A673 (cell line): ENCODE results near the gene MRPS23. TPM values are rescaled to one million over a fixed set of nuclear protein-coding genes. Genes with fewer than 3 reads are reported as not detected.
"Not testable (repeated sequence)": the region's sequence is repeated elsewhere in the genome, so short reads cannot be mapped to it uniquely, and the experiment has no call there.

Experiments
- BruUV-seq: library from RNA; stranded (reverse); fragments of 400-500 nt; replicated peaks from 2 replicates; lab custom pipeline; 2021; lab: Mats Ljungman, UMichigan
- CTCF ChIA-PET: fragments of 300-600 bp; sonication (Branson Sonifier 250); formaldehyde crosslinking; loops from one replicate; lab custom pipeline; 2022; ENCODE audit warnings: antibody characterized with exemption; lab: Charles Lee
- POLR2A ChIA-PET: fragments of 300-600 bp; sonication (Branson Sonifier 250); formaldehyde crosslinking; loops from one replicate; lab custom pipeline; 2022; ENCODE audit warnings: antibody characterized with exemption; ENCODE audit not compliant: low non-redundant PET; lab: Charles Lee
- DNase-seq: peaks from one replicate; pipeline ENCODE4 v3.0.0-alpha.2; 2015; ENCODE audit warnings: low spot score
- H3K27ac ChIP-seq: fragments of 200-600 bp; sonication (generic); 2 replicates; pipeline ENCODE4 v1.5.1; 2016; ENCODE audit warnings: mixed run types, low read depth, mild to moderate bottlenecking, mixed read lengths, antibody characterized with exemption, low read length; ENCODE audit not compliant: poor library complexity, severe bottlenecking
- H3K27me3 ChIP-seq: fragments of 200-600 bp; sonication (generic); replicated peaks from 2 replicates; pipeline ENCODE4 v1.6.1; 2017; ENCODE audit warnings: mixed run types, low read depth, mild to moderate bottlenecking, mixed read lengths, antibody characterized with exemption, low read length; ENCODE audit not compliant: insufficient read depth, poor library complexity
- H3K36me3 ChIP-seq: fragments of 200-600 bp; sonication (generic); 2 replicates; pipeline ENCODE4 v1.6.1; 2016; ENCODE audit warnings: mixed run types, mild to moderate bottlenecking, mixed read lengths, antibody characterized with exemption, low read length; ENCODE audit not compliant: insufficient read depth, poor library complexity, severe bottlenecking
- H3K4me1 ChIP-seq: fragments of 200-600 bp; sonication (generic); 2 replicates; pipeline ENCODE4 v1.6.1; 2017; ENCODE audit warnings: mixed run types, mild to moderate bottlenecking, mixed read lengths, antibody characterized with exemption, low read length; ENCODE audit not compliant: insufficient read depth, poor library complexity, severe bottlenecking
- H3K4me3 ChIP-seq: fragments of 200-600 bp; sonication (generic); 2 replicates; pipeline ENCODE4 v1.5.1; 2016; ENCODE audit warnings: low read depth, mixed run types, mild to moderate bottlenecking, mixed read lengths, low read length; ENCODE audit not compliant: poor library complexity, severe bottlenecking
- H3K9me3 ChIP-seq: fragments of 200-600 bp; sonication (generic); 2 replicates; pipeline ENCODE4 v1.6.1; 2016; ENCODE audit warnings: mixed run types, low read depth, mild to moderate bottlenecking, mixed read lengths, antibody characterized with exemption, low read length; ENCODE audit not compliant: poor library complexity, severe bottlenecking
- EZH2 ChIP-seq: fragments of 200-600 bp; sonication (generic); IDR thresholded peaks from 2 replicates; pipeline ENCODE4 v1.6.1; 2017; ENCODE audit warnings: borderline replicate concordance, low read depth, mild to moderate bottlenecking, mixed read lengths, antibody characterized with exemption, low read length; ENCODE audit not compliant: poor library complexity, severe bottlenecking
- intact Hi-C: fragments of 100-400 bp; cut with micrococcal nuclease; formaldehyde crosslinking; loops from one replicate; pipeline ENCODE4 v1.10.0; 2022; ENCODE audit not compliant: unreplicated experiment
- total RNA-seq: library from RNA; stranded (reverse); gene quantifications from 2 replicates; pipeline ENCODE4 v1.2.3, GENCODE V29; 2021
- TF ChIP-seq, protein P1 (sequence below): fragments of 300-800, 200-600 bp; sonication (generic); conservative IDR thresholded peaks from 2 replicates; pipeline ENCODE4 v1.5.1; 2017; ENCODE audit warnings: low read depth, mild to moderate bottlenecking, antibody characterized with exemption, low read length, moderate library complexity, mixed read lengths

The MRPS23 gene
- total RNA-seq, 1 experiment from 2014 or later, result 94.2 TPM

DNA sequence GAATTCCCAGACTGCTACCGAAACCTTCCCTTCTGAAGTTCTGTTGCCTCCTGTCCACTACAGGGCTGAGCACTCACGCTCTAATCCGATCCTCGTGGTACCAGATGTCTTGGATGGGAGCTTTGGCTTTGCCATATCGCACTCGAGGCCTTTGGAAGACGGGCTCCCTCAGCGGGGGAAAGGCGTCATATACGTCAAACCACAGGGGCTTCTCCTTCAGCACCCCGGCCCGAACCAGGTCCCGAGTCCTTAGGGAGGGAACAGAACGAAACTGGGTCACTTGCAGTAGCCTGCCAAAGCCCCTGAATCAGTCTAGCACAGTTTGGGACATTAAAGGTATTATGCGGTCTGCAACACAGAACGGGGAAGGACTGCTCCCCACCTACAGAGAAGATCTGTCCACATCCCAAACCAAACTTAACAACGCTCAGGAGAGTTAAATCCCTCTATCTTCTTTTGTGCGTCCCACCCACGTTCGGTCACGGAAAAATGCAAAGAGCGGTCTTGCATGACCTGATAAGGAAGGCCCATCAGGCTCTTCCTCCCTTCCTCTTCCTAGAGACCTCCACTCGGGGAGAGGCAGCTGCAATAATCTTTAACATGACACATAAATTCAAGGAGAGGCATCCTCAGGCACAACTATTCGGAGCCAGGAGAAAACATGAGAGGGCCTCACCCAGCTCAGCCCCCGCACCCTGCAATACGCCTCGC, 526 bp downstream of the MRPS23 start:
- Histone ChIP-seq H3K36me3 (peaks cover 7% of the 10 kb centered on the region), H3K4me3 (peak overlapping the region; percentile 85), H3K9me3 (no peaks in the 10 kb centered on the region), H3K4me1 (peaks cover 17% of the 10 kb centered on the region), H3K27ac (peak overlapping the region; percentile 78), H3K27me3 (no peaks in the 10 kb centered on the region)
- ChIA-PET CTCF (interaction anchor here (1.2 to 2.1 kb wide), 2 partner anchors 16 to 151 kb away, joined by 4 to 11 read pairs; no protein-coding TSS in a partner anchor), POLR2A (interaction anchor here (1.2 kb wide), 1 partner anchor 234 kb away, joined by 6 read pairs; the partner anchor contains the start of gene DYNLL2)
- no peak for TF ChIP-seq EZH2
- TF ChIP-seq, protein P1, sequence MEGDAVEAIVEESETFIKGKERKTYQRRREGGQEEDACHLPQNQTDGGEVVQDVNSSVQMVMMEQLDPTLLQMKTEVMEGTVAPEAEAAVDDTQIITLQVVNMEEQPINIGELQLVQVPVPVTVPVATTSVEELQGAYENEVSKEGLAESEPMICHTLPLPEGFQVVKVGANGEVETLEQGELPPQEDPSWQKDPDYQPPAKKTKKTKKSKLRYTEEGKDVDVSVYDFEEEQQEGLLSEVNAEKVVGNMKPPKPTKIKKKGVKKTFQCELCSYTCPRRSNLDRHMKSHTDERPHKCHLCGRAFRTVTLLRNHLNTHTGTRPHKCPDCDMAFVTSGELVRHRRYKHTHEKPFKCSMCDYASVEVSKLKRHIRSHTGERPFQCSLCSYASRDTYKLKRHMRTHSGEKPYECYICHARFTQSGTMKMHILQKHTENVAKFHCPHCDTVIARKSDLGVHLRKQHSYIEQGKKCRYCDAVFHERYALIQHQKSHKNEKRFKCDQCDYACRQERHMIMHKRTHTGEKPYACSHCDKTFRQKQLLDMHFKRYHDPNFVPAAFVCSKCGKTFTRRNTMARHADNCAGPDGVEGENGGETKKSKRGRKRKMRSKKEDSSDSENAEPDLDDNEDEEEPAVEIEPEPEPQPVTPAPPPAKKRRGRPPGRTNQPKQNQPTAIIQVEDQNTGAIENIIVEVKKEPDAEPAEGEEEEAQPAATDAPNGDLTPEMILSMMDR, result no peak
- intact Hi-C loops, result no loop called here
- TSS peak; percentile 69 for BruUV-seq
- no peak for DNase-seq

DNA sequence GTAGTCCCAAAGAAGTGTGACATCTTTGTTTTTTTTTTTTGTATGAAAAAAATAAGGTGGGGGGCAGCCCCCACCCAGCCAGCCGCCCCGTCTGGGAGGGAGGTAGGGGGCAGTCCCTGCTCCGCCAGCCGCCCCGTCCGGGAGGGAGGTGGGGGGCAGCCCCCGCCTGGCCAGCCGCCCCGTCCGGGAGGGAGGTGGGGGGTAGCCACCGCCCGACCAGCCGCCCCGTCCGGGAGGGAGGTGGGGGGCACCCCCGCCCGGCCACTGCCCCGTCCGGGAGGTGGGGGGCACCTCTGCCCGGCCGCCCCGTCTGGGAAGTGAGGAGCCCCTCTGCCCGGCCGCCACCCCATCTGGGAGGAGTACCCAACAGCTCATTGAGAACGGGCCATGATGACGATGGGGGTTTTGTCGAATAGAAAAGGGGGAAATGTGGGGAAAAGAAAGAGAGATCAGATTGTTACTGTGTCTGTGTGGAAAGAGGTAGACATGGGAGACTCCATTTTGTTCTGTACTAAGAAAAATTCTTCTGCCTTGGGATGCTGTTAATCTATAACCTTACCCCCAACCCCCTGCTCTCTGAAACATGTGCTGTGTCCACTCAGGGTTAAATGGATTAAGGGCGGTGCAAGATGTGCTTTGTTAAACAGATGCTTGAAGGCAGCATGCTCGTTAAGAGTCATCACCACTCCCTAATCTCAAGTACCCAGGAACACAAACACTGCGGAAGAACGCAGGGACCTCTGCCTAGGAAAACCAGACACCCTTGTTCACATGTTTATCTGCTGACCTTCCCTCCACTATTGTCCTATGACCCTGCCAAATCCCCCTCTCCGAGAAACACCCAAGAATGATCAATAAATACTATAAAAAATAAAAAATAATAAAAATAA, 3.5 kb downstream of the MRPS23 start:
- H3K4me3 ChIP-seq, POLR2A ChIA-PET, BruUV-seq, intact Hi-C loops, H3K9me3 ChIP-seq, H3K27me3 ChIP-seq, DNase-seq, H3K27ac ChIP-seq: not testable (repeated sequence)
- Histone ChIP-seq H3K36me3 (peaks cover 10% of the 10 kb centered on the region), H3K4me1 (peaks cover 20% of the 10 kb centered on the region)
- CTCF ChIA-PET, result interaction anchor here (0.5 kb wide), 1 partner anchor 733 kb away, joined by 16 read pairs; no protein-coding TSS in a partner anchor

DNA sequence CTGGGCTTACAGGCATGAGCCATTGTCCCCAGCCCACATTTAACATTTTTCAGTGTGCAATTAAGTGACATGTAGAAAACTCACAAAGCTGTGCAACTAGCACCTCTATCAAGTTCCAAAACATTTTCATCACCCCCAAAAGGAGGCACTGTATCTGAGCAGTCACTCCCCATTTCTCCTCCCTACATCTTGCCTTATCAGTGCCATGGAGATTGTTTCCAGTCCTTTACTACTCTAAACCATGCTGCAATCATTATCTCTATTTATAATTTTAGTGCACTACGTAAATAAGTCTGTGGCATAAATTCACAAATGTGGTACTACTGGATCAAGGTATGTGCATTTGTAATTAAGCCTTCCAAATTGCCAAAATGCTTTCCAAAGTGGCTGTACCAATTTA, 7.6 kb downstream of the MRPS23 start:
- no peaks in the 10 kb centered on the region for H3K27me3 ChIP-seq
- ChIA-PET POLR2A (no interaction called here), CTCF (no interaction called here)
- no peak for TF ChIP-seq EZH2
- TF ChIP-seq, protein P1, result no peak
- no TSS peak for BruUV-seq
- H3K27ac ChIP-seq, result no peak overlapping the region
- H3K9me3 ChIP-seq, result no peaks in the 10 kb centered on the region
- intact Hi-C loops, result no loop called here
- no peak for DNase-seq
- H3K4me3 ChIP-seq, result no peak overlapping the region
- peaks cover 34% of the 10 kb centered on the region for H3K36me3 ChIP-seq
- H3K4me1 ChIP-seq, result peaks cover 10% of the 10 kb centered on the region
